OCI-LY1 (cell line): ENCODE results near the gene SH3BP5L.

Experiments
- H2AFZ ChIP-seq: fragments of 200-600 bp; sonication (generic), shearing (Covaris generic); 2 replicates; pipeline ENCODE4 v1.6.0; 2014; ENCODE audit warnings: antibody characterized with exemption, mild to moderate bottlenecking, low read length
- H3F3A ChIP-seq: fragments of 200-600 bp; sonication (generic), shearing (Covaris generic); 2 replicates; pipeline ENCODE4 v1.6.0; 2014; ENCODE audit warnings: mild to moderate bottlenecking, antibody characterized with exemption, low read length, moderate library complexity; ENCODE audit not compliant: insufficient read depth
- H3K27ac ChIP-seq: fragments of 200-600 bp; sonication (generic); 2 replicates; pipeline ENCODE4 v1.5.1; 2014; ENCODE audit warnings: low read length, mixed run types, mild to moderate bottlenecking, low read depth; ENCODE audit not compliant: poor library complexity, severe bottlenecking
- H3K27me3 ChIP-seq: fragments of 200-600 bp; sonication (generic); 2 replicates; pipeline ENCODE4 v1.6.0; 2014; ENCODE audit warnings: antibody characterized with exemption, mild to moderate bottlenecking, low read length, moderate library complexity; ENCODE audit not compliant: insufficient read depth
- H3K36me3 ChIP-seq: fragments of 200-600 bp; sonication (generic); 2 replicates; pipeline ENCODE4 v1.6.1; 2014; ENCODE audit warnings: mild to moderate bottlenecking, antibody characterized with exemption, low read length, moderate library complexity, mixed read lengths; ENCODE audit not compliant: insufficient read depth
- H3K4me1 ChIP-seq: fragments of 200-600 bp; sonication (generic); 2 replicates; pipeline ENCODE4 v1.5.1; 2014; ENCODE audit warnings: mild to moderate bottlenecking, low read length, moderate library complexity; ENCODE audit not compliant: insufficient read depth, severe bottlenecking
- H3K4me2 ChIP-seq: fragments of 200-600 bp; sonication (generic), shearing (Covaris generic); 2 replicates; pipeline ENCODE4 v1.6.1; 2014; ENCODE audit warnings: low read length
- H3K4me3 ChIP-seq: fragments of 200-600 bp; sonication (generic); 2 replicates; pipeline ENCODE4 v1.5.1; 2014; ENCODE audit warnings: low read length, low read depth, mild to moderate bottlenecking, mixed read lengths; ENCODE audit not compliant: poor library complexity, severe bottlenecking
- H3K79me2 ChIP-seq: fragments of 200-600 bp; shearing (Covaris generic); 2 replicates; pipeline ENCODE4 v1.6.1; 2016; ENCODE audit warnings: mixed run types, low read length, mixed read lengths; ENCODE audit not compliant: insufficient read depth
- H3K9ac ChIP-seq: fragments of 200-600 bp; sonication (generic), shearing (Covaris generic); 2 replicates; pipeline ENCODE4 v1.6.1; 2014; ENCODE audit warnings: mild to moderate bottlenecking, low read length, mixed read lengths
- H3K9me2 ChIP-seq: fragments of 200-600 bp; sonication (generic), shearing (Covaris generic); 2 replicates; pipeline ENCODE4 v1.6.1; 2014; ENCODE audit warnings: low read depth, mild to moderate bottlenecking, low read length, mixed read lengths
- H3K9me3 ChIP-seq: fragments of 200-600 bp; shearing (Covaris generic); 2 replicates; pipeline ENCODE4 v1.6.1; 2014; ENCODE audit warnings: low read length, mixed read lengths
- H4K20me1 ChIP-seq: fragments of 200-600 bp; sonication (generic), shearing (Covaris generic); 2 replicates; pipeline ENCODE4 v1.6.0; 2016; ENCODE audit warnings: mild to moderate bottlenecking, low read length; ENCODE audit not compliant: insufficient read depth
- EZH2 ChIP-seq: fragments of 200-600 bp; sonication (generic), shearing (Covaris generic); IDR thresholded peaks from 2 replicates; pipeline ENCODE4 v1.8.0; 2017; ENCODE audit warnings: borderline replicate concordance, mixed run types, mild to moderate bottlenecking, antibody characterized with exemption, low read length, moderate library complexity, mixed read lengths
- TF ChIP-seq, protein P1 (sequence below): fragments of 200-600 bp; sonication (generic), shearing (Covaris generic); IDR thresholded peaks from 2 replicates; pipeline ENCODE4 v1.5.1; 2017; ENCODE audit warnings: mild to moderate bottlenecking, antibody characterized with exemption, low read length, moderate library complexity, mixed read lengths

SH3BP5L gene

DNA sequence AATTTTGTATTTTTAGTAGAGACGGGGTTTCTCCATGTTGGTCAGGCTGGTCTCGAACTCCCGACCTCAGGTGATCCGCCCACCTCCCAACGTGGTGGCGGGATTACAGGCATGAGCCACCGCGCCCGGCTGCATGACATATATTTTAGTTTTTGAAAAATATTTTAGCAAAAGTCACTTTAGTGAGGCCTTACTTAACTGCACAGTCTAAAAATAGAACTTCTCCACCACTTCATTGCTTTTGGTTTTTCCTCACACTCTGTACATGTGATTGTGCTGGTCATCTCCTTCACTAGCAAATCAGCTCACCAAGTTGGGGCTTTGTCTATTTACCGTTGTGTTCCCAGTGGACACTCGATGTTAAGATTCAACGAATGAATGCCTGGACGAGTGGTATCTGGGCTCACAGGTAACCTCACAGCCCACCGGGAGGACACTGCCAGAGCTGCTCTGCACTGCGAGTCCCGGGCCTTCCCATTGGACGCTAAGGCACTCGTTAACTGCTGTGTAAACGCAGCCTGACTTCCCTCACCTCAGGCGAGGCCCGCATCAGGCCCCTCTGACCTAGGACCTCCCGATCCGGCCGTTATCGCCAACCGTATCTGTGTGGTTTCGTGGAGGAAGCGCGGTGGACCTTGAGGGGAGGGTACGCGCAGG lies 47.2 kb upstream of the SH3BP5L start:
- H3K27ac ChIP-seq, result peak overlapping the region; percentile 65

DNA sequence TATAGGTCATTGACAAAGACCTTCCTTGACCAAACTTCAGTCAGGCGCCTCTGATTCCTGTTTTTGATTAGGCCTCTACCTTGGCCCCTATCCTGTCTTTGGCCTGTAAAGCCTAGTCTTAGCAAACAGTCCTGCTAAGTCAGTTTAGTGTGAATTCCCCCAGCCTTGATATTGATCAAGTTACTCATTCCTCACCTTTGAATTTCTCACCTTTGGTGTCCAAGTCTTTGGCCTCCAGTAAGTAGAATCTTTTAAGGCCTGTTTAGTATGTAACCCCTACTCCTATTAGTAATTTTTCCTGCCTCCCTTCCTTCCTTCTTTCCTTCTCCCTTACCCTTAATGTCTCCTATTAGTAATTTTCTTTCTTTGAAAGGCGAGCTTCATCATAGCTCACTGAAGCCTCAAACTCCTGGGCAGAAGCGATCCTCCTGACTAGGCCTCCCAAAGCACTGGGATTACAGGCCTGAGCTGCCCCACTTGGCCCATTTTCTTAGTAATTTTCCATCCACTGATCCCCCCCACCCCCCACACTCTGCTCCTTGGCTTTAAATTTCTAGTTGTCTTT lies 46.2 kb upstream of the SH3BP5L start:
- no peaks in the 10 kb centered on the region for H3K36me3 ChIP-seq
- no peak overlapping the region for H3K27ac ChIP-seq
- no peaks in the 10 kb centered on the region for H4K20me1 ChIP-seq
- no peaks in the 10 kb centered on the region for H3K79me2 ChIP-seq
- H3K9me2 ChIP-seq, result no peaks in the 10 kb centered on the region
- no peaks in the 10 kb centered on the region for H3K27me3 ChIP-seq
- no peak overlapping the region for H2AFZ ChIP-seq
- H3K9me3 ChIP-seq, result no peaks in the 10 kb centered on the region
- no peak overlapping the region for H3K4me3 ChIP-seq
- H3F3A ChIP-seq, result 0 out of 2 replicates have a peak, but pooled peaks cover 4% of the 10 kb centered on the region
- TF ChIP-seq EZH2, result no peak
- TF ChIP-seq, protein P1, sequence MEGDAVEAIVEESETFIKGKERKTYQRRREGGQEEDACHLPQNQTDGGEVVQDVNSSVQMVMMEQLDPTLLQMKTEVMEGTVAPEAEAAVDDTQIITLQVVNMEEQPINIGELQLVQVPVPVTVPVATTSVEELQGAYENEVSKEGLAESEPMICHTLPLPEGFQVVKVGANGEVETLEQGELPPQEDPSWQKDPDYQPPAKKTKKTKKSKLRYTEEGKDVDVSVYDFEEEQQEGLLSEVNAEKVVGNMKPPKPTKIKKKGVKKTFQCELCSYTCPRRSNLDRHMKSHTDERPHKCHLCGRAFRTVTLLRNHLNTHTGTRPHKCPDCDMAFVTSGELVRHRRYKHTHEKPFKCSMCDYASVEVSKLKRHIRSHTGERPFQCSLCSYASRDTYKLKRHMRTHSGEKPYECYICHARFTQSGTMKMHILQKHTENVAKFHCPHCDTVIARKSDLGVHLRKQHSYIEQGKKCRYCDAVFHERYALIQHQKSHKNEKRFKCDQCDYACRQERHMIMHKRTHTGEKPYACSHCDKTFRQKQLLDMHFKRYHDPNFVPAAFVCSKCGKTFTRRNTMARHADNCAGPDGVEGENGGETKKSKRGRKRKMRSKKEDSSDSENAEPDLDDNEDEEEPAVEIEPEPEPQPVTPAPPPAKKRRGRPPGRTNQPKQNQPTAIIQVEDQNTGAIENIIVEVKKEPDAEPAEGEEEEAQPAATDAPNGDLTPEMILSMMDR, result no peak
- no peak overlapping the region for H3K9ac ChIP-seq
- H3K4me1 ChIP-seq, result peaks cover 6% of the 10 kb centered on the region
- H3K4me2 ChIP-seq, result no peak overlapping the region

More for the DNA sequence above, 47.2 kb upstream of the SH3BP5L start:
- TF ChIP-seq, protein P1, result no peak
- TF ChIP-seq EZH2, result no peak
- Histone ChIP-seq H2AFZ (peak overlapping the region; percentile 27), H3K9me2 (no peaks in the 10 kb centered on the region), H3F3A (0 out of 2 replicates have a peak, but pooled peaks cover 4% of the 10 kb centered on the region), H3K79me2 (no peaks in the 10 kb centered on the region), H3K36me3 (no peaks in the 10 kb centered on the region), H4K20me1 (no peaks in the 10 kb centered on the region), H3K9ac (peak overlapping the region; percentile 68), H3K4me3 (peak overlapping the region; percentile 76), H3K27me3 (no peaks in the 10 kb centered on the region), H3K4me2 (peak overlapping the region; percentile 66), H3K9me3 (no peaks in the 10 kb centered on the region), H3K4me1 (peaks cover 6% of the 10 kb centered on the region)

DNA sequence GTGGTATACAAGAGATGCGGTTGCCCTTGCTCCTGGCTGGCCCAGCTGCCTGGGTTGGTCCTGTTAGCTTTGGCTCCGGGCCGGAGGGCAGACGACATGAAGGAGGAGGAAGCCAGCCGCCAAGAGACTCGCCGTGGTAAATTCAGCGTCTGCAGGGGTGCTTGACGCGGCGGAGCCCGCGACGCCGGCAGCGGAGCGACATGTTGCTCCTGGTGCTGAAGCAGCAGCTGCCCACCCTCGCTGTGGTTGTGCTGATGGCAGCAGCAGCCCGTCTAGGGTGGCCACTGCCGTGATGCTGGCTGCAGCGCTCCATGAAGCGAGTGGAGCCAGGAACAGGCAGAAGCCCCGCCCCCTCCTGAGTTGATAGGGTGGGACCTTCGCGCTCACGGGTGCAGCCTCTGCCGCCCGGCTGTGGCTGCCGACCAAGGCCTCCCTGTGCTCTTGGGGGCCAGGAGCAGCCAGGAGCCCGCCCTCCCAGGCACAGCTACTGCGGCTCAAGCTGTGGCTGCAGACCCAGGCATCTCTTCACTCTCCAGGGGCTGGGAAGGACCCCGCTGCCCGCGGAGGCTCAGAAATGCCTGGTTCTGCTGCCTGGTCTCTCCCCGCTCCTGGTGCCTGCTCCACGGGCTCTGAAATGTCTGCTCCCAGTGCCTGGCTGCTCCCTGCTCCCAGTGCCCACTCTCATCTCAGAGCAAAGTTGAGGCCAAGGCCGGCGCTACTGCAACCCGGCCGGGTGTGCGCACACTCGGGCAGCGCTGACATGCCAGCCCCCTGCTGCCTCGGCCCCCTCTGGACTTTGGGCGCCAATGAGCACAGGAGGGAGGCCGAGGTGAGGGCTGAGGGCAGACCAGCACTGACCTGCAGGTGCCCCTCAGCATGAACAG lies 37.5 kb upstream of the SH3BP5L start:
- Histone ChIP-seq H3K4me2 (peak overlapping the region; percentile 56), H3K9me2 (no peaks in the 10 kb centered on the region), H3K27ac (no peak overlapping the region), H3K79me2 (no peaks in the 10 kb centered on the region), H3K4me3 (peak overlapping the region; percentile 57), H3K9ac (peak overlapping the region; percentile 45), H3K27me3 (no peaks in the 10 kb centered on the region), H3K4me1 (peaks cover 26% of the 10 kb centered on the region), H3K36me3 (no peaks in the 10 kb centered on the region; the same call in 1 of the 2 replicates), H4K20me1 (no peaks in the 10 kb centered on the region), H2AFZ (0 out of 2 replicates have a peak overlapping the region, but pooled peaks have one; percentile 6), H3F3A (no peaks in the 10 kb centered on the region), H3K9me3 (no peaks in the 10 kb centered on the region)
- TF ChIP-seq EZH2, result no peak
- TF ChIP-seq, protein P1, result no peak
